GM19328 (cell line): Measurements from ENCODE around the gene CEND1.

Experiments used
- ATAC-seq: cut with Tn5 transposase; IDR thresholded peaks from one replicate; pipeline ENCODE4 v1.9.1; 2021; ENCODE audit warnings: mild to moderate bottlenecking, moderate library complexity; ENCODE audit not compliant: unreplicated experiment

CEND1 gene

DNA sequence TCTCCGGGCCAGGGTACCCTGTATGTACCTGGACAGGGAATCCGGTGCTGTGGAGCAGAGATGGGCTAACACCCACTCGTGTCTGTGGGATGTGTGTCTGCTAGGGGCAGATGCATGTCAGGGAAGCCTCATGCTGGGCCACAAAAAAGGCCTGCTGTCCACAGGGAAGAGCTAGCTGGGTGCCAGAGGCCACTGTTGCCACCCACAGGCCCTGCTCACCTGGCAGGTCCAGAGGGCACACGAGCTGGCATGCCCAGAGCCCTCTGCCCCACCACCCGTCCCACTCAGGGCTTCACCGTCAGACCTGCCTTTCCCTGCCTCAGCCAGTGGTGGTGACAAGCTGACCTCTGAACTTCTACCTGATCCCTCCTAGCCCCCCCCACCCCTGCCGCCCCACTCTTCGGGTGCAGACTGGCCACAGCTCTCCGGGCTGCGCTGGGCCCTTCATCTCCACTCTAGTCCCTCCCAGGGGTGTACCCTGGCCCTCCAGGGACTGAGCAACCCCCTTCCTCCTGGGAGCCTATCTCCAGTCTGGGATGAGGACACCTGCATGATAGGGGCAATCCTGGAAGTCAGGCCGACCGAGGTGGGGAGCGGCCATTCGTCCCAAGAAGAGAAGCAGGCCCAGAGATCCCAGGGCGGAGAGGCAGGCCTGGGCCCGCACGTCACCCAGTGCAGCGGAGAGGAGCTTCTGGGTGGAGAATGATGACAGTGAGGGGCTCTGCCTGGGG lies 6.8 kb upstream of the CEND1 start:
- ATAC-seq, result no peak

DNA sequence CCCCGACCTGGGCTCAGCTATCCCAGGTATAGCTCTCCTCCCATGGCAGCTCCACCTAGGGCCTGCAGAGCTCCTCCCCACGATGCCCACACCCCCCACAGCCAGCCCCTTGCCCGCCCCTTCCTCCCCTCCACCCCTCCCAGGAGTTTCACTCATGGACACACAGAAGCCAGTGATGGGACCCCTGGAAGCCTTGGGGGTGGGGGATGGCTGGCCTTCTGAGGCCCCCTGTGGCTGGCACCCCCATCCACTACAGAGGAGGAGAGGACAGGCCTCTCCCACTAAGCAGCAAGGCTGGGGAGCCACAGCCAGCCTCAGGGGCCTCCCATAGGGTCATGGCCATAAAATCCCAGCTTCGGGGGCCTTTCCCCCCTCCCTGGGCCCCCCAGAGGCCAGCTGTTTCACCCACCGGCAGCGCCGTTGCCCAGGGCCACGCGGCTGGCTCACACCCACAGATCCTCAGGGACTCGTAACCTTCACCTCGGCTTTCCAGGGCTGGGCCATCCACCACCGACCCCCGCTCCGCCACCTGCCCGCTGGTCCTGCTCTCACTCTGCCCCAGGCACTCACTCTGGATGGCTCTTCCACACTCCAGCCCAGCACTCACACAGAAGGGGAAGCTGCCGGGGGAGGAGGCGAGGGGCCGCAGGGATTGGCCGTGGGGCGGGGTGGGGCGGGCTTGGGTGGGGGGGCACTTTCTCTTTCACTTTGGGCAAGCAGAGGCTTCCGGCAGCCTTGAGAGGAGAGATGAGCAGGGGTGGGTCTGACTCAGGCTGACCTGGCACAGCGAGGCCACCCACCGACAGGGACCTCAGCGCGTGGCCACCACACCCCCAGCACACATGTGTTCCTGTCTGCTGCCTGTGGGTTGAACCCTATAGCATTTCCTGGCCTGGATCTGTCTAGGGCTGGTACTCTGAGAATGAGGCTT lies 6.0 kb upstream of the CEND1 start:
- no peak for ATAC-seq

DNA sequence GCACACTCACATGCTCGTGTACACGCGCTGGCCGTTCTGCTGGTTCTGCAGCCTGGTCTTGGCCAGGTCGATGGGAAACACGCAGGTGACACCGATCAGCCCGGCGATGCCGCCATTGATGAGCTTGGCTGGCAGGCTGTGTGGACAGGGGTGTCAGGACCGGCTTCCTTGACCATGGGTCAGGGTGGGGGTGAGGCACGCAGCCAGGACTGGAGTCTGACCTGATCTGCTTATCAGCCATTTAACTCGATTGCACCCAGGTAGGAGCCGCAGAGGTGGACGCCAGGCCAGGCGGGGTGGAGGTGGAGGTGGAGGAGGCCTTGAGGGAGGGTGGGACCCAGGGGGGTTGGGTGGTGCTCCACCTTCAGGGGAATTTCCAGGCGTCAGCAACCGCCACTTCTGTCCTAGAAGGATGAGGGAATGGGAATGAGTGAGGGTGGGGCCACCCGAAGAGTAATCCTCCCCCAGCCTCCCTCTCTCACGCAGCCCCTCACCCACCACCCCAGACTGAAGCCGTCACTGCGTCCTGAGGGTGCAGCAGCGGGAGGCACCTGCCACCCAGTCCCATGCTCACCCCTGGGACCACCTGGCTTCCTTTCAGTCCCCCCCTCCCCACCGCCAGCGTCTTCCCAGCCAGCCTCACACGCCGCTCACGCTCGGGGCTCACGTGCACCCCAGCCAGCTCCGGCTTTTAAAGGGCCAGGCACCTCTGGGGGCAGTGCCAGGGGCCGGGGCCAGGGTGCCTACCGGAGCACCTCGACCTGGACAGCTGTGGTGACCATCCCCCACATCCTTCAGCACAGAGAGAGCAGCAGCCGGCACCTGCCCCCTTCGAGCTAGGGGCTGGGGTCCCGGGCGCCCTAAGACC lies 5.1 kb upstream of the CEND1 start:
- ATAC-seq, result no peak

DNA sequence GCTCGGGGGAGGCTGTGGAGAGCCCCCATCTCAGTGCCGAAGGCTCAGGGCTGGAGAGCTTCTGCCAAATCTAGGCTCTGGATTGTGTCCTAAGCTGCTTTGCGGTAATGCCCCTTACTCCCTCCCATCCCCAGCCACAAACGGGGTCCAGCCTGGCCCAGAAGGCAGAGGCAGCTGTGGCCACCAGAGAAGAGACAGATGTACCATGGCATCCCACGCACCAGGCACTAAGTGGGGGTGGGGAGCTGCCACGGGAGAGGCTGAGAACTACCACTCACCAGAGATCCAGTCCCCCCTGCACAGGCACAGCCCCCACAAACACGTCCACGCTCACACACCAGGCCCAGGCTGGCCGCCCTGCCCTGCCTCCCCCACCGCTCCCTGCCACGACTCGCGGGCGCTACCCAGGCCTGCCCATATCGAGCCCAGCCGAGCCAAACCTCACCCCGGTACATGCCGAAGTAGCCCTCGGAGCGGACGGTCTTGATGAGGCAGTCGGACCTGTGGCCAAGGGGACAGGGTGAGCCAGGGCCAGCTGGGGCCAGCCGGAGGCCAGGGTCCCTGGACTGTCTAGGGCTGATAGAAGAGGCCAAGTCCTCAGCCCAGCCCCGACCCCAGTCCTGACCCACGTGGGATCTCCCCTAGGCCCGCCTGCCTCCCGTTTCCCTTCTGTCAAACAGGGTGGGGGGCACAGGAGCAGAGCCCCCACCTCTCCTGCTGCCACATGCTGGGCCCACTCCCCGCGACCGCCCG lies 4.3 kb upstream of the CEND1 start:
- no peak for ATAC-seq

DNA sequence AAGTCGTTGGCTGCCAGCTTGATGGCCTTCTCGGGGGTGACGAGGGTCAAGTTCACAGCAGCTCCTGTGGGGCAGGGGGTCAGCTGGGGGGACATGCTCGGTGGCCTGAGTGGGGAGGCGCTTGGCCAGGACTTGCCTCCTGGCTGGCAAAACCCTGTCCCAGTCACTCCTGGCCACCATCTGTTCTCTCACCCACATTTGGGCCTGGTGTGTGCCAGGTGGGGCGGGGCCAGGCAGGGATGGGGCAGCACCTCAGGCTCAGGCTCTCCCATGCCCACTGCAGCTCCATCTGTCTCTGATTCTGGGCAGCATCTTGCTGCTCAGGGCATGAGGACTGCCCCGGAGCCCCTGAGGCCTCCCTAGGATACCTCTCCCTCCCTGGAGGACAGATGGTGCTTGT lies 3.7 kb upstream of the CEND1 start:
- no peak for ATAC-seq

DNA sequence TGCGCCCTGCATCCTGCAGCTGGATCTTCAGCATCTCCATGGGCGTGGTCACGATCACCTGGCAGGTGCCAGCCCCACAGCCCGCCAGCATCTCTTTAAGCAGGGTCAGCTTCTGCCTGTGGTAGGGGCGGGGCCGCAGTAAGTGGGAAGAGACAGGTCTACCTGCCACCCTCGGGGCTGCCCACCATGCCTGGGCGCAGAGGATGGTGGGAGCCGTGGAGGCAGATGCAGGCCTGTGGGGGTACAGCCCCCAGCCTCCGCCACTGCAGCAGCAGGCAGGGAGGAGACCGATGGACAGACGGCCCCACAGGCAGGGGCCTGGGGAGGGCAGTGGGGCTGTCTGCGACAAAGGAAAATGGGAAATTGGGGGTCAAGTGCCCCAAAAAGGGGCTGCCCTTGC lies 3.0 kb upstream of the CEND1 start:
- ATAC-seq, result no peak

DNA sequence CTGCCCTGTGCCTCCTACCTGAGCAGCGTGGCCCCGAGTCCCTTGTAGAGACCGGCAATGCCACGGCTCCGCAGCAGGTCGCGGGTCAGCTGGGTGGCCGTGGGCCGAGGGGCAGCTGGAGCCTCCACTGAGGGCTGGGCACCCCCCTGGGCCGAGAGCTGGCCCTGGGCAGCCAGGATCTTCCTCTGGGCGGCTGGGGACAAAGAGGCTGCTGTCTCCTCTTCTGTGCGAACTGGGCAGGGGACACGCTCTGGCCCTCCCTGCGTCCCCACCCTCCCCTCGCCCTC lies 2.6 kb upstream of the CEND1 start:
- no peak for ATAC-seq

DNA sequence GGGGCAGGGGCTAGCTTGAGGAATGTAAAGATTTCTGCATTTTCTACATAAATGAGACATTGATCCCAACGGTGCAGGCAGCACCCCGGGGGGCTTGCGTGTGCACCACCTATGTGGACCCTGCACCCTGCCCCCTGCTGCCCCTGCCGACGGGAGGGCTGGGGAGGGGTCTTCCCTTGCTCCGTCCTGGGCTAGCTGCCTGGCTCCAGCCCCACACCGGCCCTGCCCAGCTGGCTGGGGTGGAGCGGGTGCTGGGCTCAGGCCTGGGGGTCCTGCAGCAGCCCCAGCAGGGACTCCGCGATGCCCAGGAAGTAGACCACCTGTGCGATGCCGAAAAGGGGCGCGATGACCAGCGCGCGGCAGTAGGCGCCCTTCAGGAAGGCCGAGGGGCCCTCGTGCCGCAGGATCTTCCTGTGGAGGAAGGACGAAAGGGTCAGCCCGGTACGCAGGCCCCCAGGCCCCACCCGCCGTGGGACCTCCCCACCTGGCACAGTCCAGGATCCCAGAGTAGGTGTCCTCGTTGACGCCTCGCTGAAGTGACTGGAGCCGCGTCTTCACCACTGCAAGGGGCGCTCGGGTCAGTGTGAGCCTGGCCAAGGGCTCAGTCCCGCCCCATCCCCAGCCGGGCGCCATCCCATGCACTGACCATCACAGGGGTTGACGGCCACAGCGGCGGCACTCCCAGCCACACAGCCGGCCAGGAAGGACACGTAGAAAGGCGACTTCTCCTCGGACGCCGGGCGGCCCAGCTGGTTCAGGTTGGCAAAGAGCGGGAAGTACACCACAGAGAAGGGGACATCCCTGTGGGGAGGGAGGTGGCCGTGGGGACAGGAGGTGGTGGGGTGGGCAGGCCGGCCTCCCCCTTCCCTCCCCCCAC lies 2.0 kb upstream of the CEND1 start:
- no peak for ATAC-seq

DNA sequence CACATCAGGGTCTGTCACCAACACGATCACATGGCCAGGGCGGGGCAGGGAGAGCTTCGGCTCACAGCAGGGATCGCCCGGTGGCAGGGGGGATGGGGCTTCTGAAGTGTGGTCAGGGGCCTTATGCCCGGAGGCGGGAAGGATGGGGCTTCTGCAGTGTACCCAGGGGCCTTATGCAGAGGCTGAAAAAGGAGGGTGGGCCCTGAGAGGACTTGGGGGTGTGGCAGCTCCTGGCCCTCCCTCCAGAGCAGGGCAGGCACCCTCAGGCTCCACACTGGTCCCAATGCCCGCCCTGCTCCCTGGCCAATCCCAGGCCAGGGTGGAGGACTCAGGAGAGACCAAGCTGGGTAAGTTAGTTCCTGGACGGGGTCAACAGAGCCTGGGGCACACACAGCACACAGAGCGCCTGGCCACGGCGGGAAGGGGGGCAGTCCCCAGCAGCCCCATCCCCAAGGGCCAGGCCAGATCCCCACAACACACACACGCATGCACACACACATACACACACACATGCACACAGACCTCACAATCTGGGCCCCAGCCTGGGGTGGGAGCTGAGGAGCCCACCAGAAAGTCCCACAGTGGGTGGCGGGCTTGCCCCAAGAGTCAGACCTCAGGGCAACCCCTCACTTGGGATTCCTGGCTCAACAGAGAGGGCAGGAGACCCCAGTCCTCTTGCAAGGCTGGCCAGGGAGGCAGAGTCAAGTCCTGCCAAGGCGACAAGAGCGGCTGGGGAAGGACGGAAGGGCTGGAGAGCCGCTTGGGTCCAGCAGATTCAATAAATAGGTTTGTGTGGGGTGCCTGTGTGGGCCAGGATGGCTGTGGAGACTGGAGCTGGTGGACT lies 1.1 kb upstream of the CEND1 start:
- no peak for ATAC-seq

DNA sequence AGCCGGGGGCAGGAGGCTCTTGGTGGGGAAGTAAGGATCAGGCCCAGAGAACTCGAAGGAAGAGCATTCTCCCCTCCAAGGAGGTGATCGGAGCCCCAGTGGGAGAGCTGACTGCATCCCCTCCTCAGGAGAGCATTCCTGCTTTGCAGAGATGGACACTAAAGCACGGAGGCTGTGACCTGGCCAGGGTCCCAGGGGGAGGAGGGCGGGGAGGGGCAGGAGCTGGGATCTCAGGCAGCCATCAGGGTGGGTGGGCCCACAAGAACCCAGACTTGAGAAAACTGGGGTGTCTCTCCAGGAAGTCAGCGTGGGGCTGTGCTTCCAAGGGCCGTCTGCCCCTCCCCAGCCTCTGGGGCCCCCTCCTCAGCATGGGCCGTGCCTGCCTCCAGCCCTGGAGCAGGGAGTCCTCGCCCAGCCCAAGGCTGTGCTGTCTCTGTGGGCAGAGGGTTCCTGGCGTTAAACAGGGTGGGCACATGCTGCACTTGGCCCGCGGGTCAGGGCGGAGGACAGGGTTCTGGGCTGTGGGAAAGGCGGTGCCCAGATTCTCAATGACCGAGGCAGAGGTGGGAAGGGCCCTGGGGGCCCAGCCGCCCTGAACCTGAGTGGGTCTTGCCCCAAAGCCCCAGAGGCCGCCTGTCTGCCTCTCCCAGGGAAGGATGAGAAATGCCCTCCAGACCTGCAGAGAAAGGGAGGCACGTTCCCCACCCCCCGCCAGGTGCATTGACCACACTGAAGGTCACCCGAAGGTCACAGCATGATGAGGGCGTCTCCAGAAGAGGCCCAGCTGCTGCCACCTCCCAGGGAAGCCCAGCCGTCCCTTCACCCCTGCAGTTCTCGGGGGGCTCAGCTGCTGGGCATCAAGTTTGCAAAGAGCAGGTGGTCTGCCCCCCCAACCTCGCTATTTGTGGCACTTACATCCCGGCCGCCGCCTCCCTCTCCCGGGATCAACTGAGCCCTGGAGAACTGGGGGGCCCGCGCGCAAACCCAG lies 643 bp downstream of the CEND1 start:
- ATAC-seq, result no peak

DNA sequence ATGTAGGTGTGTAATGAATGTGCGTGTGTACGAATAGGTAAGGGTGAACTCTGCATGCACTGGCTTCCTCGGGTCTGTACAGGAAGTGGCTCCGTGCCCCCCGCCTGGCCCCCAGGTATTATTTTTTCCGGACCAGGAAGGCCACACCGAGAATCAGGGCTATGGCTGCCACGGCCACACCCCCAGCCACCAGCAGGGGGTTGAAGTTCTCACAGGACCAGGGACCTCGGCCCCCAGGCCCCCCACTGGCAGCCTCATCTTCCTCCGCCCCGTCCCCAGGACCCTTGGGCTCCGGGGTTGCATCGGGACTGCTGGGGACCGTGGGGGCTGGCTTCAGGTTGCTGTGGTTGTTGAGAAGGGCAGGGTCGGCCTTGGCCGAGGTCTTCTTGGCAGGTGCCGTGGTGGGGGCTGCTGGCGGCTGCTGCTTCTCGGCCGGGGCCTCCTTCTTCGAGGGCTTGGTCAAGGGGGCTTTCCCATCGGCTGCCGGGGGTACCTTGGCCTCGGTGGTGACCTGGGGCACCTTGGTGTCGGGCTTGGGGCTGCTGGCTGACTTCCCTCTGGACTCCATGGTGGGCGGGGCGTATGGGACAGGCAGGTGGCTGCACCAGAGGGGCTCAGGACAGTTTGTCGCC lies 1.8 kb downstream of the CEND1 start:
- ATAC-seq, result no peak

DNA sequence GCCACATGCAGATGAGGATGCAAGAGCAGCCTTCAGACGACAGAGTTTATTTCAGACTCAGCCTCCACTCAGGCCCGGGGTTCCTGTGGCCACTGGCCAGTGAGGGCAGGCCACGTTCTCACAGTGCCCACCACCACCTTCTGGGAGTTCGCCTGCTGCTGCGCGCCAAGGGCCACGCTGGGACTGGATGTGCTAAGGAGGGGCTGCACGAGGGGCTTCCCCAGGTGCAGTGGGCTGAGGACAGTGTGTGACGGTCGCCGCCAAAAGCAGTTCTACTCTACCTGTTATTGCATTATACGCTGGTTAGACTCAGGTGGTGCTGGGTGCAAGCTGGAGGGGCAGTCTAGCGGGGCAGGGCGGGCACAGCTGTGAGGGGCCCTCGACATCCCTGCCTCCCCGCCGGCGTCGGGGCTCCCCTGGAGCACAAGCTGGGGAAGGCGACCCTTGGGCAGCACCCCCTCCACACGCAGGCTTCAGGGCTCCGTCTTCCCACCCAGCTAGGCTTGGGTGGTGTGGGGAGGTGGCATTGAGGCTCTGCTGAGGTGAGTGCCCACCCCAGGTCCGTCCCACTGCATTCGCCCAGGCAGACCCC lies 2.7 kb downstream of the CEND1 start:
- no peak for ATAC-seq

DNA sequence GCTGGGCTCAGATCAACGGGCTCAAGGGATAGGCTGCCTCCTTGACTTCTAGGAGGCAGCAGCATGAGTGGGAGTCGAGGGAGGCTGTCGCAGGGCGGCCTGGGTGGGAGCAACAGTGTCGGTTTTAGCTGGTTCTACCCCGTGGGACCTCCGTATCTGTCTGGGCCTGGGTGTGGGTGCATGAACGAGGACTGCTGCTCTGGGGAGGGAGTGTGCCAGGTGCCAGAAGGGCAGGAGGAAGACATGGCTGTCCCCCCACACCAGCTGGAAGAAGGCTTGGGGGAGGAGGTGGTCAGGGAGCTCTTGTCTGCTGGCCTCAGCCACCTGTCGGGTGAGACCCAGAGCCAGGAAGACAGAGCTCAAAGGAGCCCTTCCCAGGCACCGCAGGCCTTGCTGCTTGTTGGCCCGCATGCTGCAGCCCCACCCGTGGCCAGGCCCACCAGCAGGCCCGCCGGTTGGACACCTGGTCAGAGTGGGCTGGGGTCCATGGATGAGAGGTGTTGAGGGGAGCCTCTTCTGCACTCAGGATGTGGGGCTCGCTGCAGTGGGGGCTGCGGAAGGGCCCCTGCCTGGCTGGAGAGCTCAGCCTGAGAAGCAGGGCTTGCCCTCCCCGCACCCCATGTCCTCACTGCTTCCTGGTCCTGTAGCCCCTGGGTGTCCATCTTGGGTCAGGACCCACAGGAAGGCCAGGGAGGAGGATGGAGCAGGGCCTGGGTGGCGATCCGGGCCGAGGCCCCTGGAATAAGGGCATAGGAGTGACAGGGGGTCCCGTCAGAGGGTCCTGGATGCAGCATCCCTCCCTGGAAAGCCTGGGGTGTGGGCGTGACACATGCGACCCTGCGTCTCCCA lies 3.4 kb downstream of the CEND1 start:
- ATAC-seq, result no peak

DNA sequence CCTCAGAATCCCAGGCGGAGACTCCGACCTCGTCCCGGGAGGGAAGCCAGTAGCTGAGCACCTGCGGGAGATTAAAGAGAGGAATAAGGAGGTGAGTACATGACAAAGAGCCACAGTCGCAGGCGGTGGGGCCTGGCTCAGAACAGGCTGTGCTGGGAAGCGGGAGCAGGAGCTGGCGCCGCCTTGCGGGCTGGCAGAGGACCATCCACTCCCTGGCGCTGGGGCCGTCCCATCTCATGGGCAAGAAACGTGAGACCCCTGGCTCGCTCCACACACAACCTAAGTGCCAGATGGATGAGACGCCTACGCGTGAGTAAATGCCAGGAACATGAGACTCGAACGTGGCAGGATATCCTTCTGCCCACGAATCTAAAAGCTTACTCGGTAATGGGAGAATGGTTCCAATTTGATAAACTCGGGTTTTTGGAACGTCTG lies 6.3 kb downstream of the CEND1 start:
- ATAC-seq, result no peak

DNA sequence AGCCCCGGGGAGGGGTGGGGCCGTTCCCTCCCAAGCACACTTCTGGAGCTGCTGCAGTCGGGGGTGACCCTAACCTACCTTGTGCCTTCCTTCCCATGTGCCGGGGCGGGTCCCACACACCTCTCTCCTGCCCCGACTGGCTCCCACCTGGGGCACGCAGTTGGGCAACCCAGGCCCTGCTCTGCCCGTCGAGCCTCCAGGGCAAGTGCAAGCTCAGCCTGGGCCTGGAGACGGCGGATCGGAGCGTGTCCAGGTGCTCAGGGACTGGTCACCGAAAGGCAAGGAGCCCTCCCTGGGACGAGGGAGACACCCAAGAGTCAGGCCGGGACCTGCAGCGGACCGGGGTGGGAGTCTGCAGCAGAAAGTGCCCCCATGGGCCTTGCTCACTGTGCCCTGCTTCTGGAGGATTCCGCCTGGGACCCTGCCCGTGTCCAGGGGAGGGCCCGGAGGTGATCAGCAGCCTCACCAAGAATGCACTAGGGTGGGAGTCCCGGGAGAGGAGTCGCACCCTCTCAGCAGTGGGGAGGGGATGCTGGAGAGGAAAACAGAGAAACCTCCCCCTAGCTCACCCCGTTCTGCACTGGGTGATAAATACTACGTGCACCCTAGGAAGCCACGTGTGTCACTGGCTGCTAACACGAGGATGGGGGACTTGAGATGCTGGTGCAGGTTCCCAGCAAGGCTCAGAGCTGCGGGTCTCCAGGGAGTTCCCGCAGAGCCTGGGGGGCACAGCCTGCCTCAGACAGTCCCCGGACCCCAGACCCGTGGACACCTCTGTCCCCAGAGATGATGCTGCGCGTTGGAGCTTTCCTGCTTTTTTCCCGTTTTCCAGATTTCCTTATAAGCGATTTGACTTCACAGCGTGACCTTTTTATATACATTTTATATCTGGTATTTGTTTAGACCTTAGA lies 7.4 kb downstream of the CEND1 start:
- no peak for ATAC-seq
